HCT116 (cell line): ENCODE data around the gene UPK1B. TPM values are rescaled to one million over a fixed set of nuclear protein-coding genes. Genes with fewer than 3 reads are reported as not detected.

Experiments
- ATAC-seq: fragments of 200-7000 bp; cut with Tn5 transposase; 2 replicates; pipeline ENCODE4 v1.9.1; 2020; ENCODE audit warnings: mild to moderate bottlenecking, moderate library complexity
- BruUV-seq: library from RNA; stranded (reverse); fragments of 400-500 nt; replicated peaks from 2 replicates; lab custom pipeline; 2021; lab: Mats Ljungman, UMichigan
- CTCF ChIA-PET: fragments of 300-600 bp; sonication (Branson Sonifier 250); formaldehyde crosslinking; loops from one replicate; lab custom pipeline; 2021; ENCODE audit warnings: antibody characterized with exemption; lab: Charles Lee
- POLR2A ChIA-PET: fragments of 300-600, 350-600 bp; sonication (Branson Sonifier 250); formaldehyde crosslinking; loops from one replicate; lab custom pipeline; 2021; ENCODE audit warnings: antibody characterized with exemption; lab: Charles Lee
- RAD21 ChIA-PET, 2 experiments: fragments of 300-600 bp; sonication (Branson Sonifier 250); formaldehyde crosslinking; loops; one replicate each; lab custom pipeline; 2023; ENCODE audit warnings: low total read pairs in 2 of 2; ENCODE audit not compliant: uncharacterized antibody in 2 of 2, unreplicated experiment in 2 of 2, low non-redundant PET in 1 of 2; lab: Charles Lee
- DNase-seq: peaks from one replicate; pipeline ENCODE4 v3.0.0-alpha.2; 2010; ENCODE audit warnings: low read depth, low spot score
- H2AFZ ChIP-seq: fragments of 200-600 bp; shearing (Covaris generic), sonication (generic); 2 replicates; pipeline ENCODE4 v1.6.1; 2017; ENCODE audit warnings: low read depth, mixed run types, mixed read lengths, antibody characterized with exemption, low read length; ENCODE audit not compliant: poor library complexity, severe bottlenecking
- H3K27ac ChIP-seq: 2 replicates; pipeline ENCODE4 v1.5.1; 2012; ENCODE audit warnings: low read depth, low read length
- H3K27me3 ChIP-seq: fragments of 200-600 bp; sonication (generic); 2 replicates; pipeline ENCODE4 v1.6.1; 2016; ENCODE audit warnings: mixed run types, low read length, mixed read lengths; ENCODE audit not compliant: insufficient read depth
- H3K36me3 ChIP-seq, 2 experiments: fragments of 200-500 bp in 1 of 2; fragments of 200-600 bp in 1 of 2; sonication (Bioruptor generic) in 1 of 2; sonication (generic) in 1 of 2; 2 replicates each; pipeline versions ENCODE4 v1.5.1 to v1.6.1; 2014 to 2016; ENCODE audit warnings: low read length in 2 of 2, inconsistent platforms in 1 of 2, mixed read lengths in 1 of 2, mixed run types in 1 of 2; ENCODE audit not compliant: insufficient read depth in 2 of 2, control insufficient read depth in 1 of 2
- H3K4me1 ChIP-seq, 2 experiments: fragments of 200-600 bp in 1 of 2; sonication (generic) in 1 of 2; 2 replicates each; pipeline versions ENCODE4 v1.5.1 to v1.6.1; 2012 to 2017; ENCODE audit warnings: low read length in 2 of 2, inconsistent platforms in 1 of 2, mild to moderate bottlenecking in 1 of 2, mixed read lengths in 1 of 2, mixed run types in 1 of 2, moderate library complexity in 1 of 2; ENCODE audit not compliant: insufficient read depth in 2 of 2, control insufficient read depth in 1 of 2
- H3K4me2 ChIP-seq: fragments of 200-600 bp; sonication (generic); 2 replicates; pipeline ENCODE4 v1.6.1; 2017; ENCODE audit warnings: mixed run types, low read length, mixed read lengths
- H3K4me3 ChIP-seq, 2 experiments: fragments of 200-600 bp in 1 of 2; sonication (generic) in 1 of 2; replicated peaks in 1 of 2; 2 replicates each; pipeline ENCODE4 v1.5.1; 2011 to 2016; ENCODE audit warnings: low read length in 2 of 2, control low read depth in 1 of 2, low read depth in 1 of 2, mild to moderate bottlenecking in 1 of 2, mixed read lengths in 1 of 2, mixed run types in 1 of 2
- H3K79me2 ChIP-seq: fragments of 200-600 bp; sonication (generic); 2 replicates; pipeline ENCODE4 v1.6.1; 2017; ENCODE audit warnings: mild to moderate bottlenecking, mixed run types, low read length, moderate library complexity, mixed read lengths; ENCODE audit not compliant: insufficient read depth
- H3K9ac ChIP-seq: fragments of 200-600 bp; sonication (generic); 2 replicates; pipeline ENCODE4 v1.6.1; 2016; ENCODE audit warnings: low read length, mixed read lengths
- H3K9me2 ChIP-seq: fragments of 200-600 bp; sonication (generic), shearing (Covaris generic); 2 replicates; pipeline ENCODE4 v1.6.1; 2017; ENCODE audit warnings: mixed run types, mild to moderate bottlenecking, moderate library complexity; ENCODE audit not compliant: insufficient read depth
- H3K9me3 ChIP-seq, 2 experiments: fragments of 200-500 bp in 1 of 2; fragments of 200-600 bp in 1 of 2; sonication (Bioruptor generic) in 1 of 2; sonication (generic) in 1 of 2; 2 replicates each; pipeline ENCODE4 v1.6.1; 2014 to 2017; ENCODE audit warnings: low read length in 2 of 2, mixed read lengths in 2 of 2, inconsistent platforms in 1 of 2, low read depth in 1 of 2, mild to moderate bottlenecking in 1 of 2, mixed run types in 1 of 2, moderate library complexity in 1 of 2; ENCODE audit not compliant: control insufficient read depth in 1 of 2, insufficient read depth in 1 of 2
- H4K20me1 ChIP-seq: fragments of 200-600 bp; sonication (generic), shearing (Covaris generic); 2 replicates; pipeline ENCODE4 v1.6.1; 2017; ENCODE audit warnings: mixed run types, mild to moderate bottlenecking, moderate library complexity; ENCODE audit not compliant: insufficient read depth
- CBX3 ChIP-seq: IDR thresholded peaks from 2 replicates; pipeline ENCODE4 v1.6.1; 2012; ENCODE audit warnings: low read depth
- CEBPB ChIP-seq: IDR thresholded peaks from 2 replicates; pipeline ENCODE4 v1.6.1; 2012; ENCODE audit warnings: low read depth
- ELF1 ChIP-seq: IDR thresholded peaks from 2 replicates; pipeline ENCODE4 v1.6.1; 2012; ENCODE audit warnings: low read depth, borderline replicate concordance
- EZH2phosphoT487 ChIP-seq: fragments of 200-600 bp; IDR thresholded peaks from 2 replicates; pipeline ENCODE4 v1.6.1; 2018; ENCODE audit warnings: antibody characterized with exemption, borderline replicate concordance
- FOSL1 ChIP-seq: IDR thresholded peaks from 2 replicates; pipeline ENCODE4 v1.6.1; 2012; ENCODE audit warnings: low read depth
- MAX ChIP-seq: IDR thresholded peaks from 2 replicates; pipeline ENCODE4 v1.6.1; 2012
- POLR2A ChIP-seq: IDR thresholded peaks from 2 replicates; pipeline ENCODE4 v1.7.0; 2011; ENCODE audit warnings: borderline replicate concordance; ENCODE audit not compliant: insufficient read depth, insufficient read length; ENCODE audit errors: extremely low read depth
- RAD21 ChIP-seq: IDR thresholded peaks from 2 replicates; pipeline ENCODE4 v1.6.1; 2012; ENCODE audit warnings: low read depth, mild to moderate bottlenecking
- SIN3A ChIP-seq: IDR thresholded peaks from 2 replicates; pipeline ENCODE4 v1.6.1; 2012; ENCODE audit warnings: low read depth
- SP1 ChIP-seq: IDR thresholded peaks from 2 replicates; pipeline ENCODE4 v1.6.1; 2012; ENCODE audit warnings: low read depth
- TCF7L2 ChIP-seq: IDR thresholded peaks from 2 replicates; pipeline ENCODE4 v1.7.0; 2011; ENCODE audit warnings: borderline replicate concordance, inconsistent platforms; ENCODE audit not compliant: insufficient read depth, insufficient read length; ENCODE audit errors: extremely low read depth
- YY1 ChIP-seq: IDR thresholded peaks from 2 replicates; pipeline ENCODE4 v1.6.1; 2011; ENCODE audit warnings: low read length, low read depth, moderate library complexity, mild to moderate bottlenecking; ENCODE audit not compliant: insufficient replicate concordance; ENCODE audit errors: extremely low read depth
- ZNF274 ChIP-seq: fragments of 200-500 bp; sonication (Bioruptor generic); IDR thresholded peaks from 2 replicates; pipeline ENCODE4 v1.6.1; 2014; ENCODE audit warnings: mild to moderate bottlenecking, low read depth, low read length, inconsistent platforms
- intact Hi-C: fragments of 100-400 bp; cut with micrococcal nuclease; formaldehyde crosslinking; loops from 2 replicates; pipeline ENCODE4 v1.10.0; 2022
- total RNA-seq: library from RNA; stranded (reverse); gene quantifications from one replicate; pipeline ENCODE4 v1.2.1, GENCODE V29; 2021; ENCODE audit not compliant: unreplicated experiment
- TF ChIP-seq, protein P1 (sequence below): IDR thresholded peaks from 2 replicates; pipeline ENCODE4 v1.6.1; 2012

Gene UPK1B
- total RNA-seq, 1 experiment from 2014 or later: not detected

DNA sequence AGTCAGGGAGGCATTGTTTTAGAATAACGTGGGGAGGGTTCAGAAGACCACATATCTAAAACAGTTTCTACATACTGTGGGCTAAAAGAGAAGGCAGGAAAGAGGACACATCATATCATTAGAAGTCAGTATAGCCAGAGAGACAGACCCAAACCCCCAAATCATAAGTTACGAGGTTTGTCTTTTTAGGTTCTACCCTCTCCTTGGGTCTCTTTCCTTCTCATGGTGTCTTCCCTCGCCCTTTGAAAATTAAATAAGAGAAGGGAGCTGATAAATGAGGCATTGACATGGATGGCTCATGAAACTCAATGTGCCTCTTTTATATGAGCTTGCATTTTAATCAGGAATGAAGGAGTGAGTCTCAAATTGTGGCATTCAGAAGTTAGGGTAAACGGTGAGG lies 3.4 kb downstream of the UPK1B start:
- H3K9ac ChIP-seq: no peak overlapping the region
- no peaks in the 10 kb centered on the region for H3K9me3 ChIP-seq
- POLR2A ChIA-PET: no interaction called here
- H3K4me3 ChIP-seq: no peak overlapping the region
- RAD21 ChIA-PET: no interaction called here
- H3K9me2 ChIP-seq: no peaks in the 10 kb centered on the region
- H3K4me2 ChIP-seq: no peak overlapping the region
- H3K4me1 ChIP-seq: no peaks in the 10 kb centered on the region
- ATAC-seq (no peak), DNase-seq (no peak)
- intact Hi-C loops: no loop called here
- BruUV-seq: no TSS peak
- H3K27me3 ChIP-seq: no peaks in the 10 kb centered on the region
- CTCF ChIA-PET: no interaction called here
- H3K79me2 ChIP-seq: no peaks in the 10 kb centered on the region
- H2AFZ ChIP-seq: no peak overlapping the region
- no peaks in the 10 kb centered on the region for H4K20me1 ChIP-seq
- no peak overlapping the region for H3K27ac ChIP-seq
- no peaks in the 10 kb centered on the region for H3K36me3 ChIP-seq
- TF ChIP-seq CBX3 (no peak), EZH2phosphoT487 (no peak), ZNF274 (no peak), SIN3A (no peak), ELF1 (no peak), RAD21 (no peak), MAX (no peak), CEBPB (no peak), POLR2A (no peak)
- TF ChIP-seq, protein P1, sequence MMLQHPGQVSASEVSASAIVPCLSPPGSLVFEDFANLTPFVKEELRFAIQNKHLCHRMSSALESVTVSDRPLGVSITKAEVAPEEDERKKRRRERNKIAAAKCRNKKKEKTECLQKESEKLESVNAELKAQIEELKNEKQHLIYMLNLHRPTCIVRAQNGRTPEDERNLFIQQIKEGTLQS: no peak

DNA sequence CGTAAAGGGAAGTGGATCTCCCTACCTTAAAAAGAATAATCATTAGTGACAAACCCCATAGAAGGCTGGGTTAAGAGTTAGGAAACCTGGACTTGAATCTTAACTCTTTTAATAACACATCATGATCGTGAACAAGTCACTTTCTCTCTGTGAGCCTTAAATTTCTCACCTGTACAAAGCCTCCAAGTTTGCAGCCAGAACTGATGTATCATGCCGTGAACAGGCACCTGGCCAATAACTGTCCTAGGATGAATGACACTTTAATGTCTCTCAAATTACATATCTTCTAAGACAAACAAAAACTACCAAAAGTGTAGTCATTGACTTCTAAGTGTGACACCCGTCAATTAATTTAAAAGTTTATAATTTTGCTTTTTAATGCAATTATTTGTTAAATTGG lies 3.9 kb downstream of the UPK1B start:
- no TSS peak for BruUV-seq
- ATAC-seq (no peak), DNase-seq (no peak)
- no peak overlapping the region for H3K27ac ChIP-seq
- H3K4me1 ChIP-seq: no peaks in the 10 kb centered on the region
- H3K4me2 ChIP-seq: no peak overlapping the region
- no peaks in the 10 kb centered on the region for H3K27me3 ChIP-seq
- H3K9ac ChIP-seq: no peak overlapping the region
- H3K79me2 ChIP-seq: no peaks in the 10 kb centered on the region
- CTCF ChIA-PET: no interaction called here
- H3K4me3 ChIP-seq: no peak overlapping the region
- intact Hi-C loops: no loop called here
- POLR2A ChIA-PET: no interaction called here
- RAD21 ChIA-PET: no interaction called here
- no peaks in the 10 kb centered on the region for H3K9me2 ChIP-seq
- TF ChIP-seq SP1 (no peak), YY1 (no peak), ZNF274 (no peak), FOSL1 (no peak), POLR2A (no peak), ELF1 (no peak), CEBPB (no peak), TCF7L2 (no peak), RAD21 (no peak), SIN3A (no peak)
- TF ChIP-seq, protein P1: no peak
- no peaks in the 10 kb centered on the region for H4K20me1 ChIP-seq
- H2AFZ ChIP-seq: no peak overlapping the region
- H3K9me3 ChIP-seq: no peaks in the 10 kb centered on the region
- H3K36me3 ChIP-seq: no peaks in the 10 kb centered on the region
